ENCODE results near the gene TRIB2.

Gene TRIB2

DNA sequence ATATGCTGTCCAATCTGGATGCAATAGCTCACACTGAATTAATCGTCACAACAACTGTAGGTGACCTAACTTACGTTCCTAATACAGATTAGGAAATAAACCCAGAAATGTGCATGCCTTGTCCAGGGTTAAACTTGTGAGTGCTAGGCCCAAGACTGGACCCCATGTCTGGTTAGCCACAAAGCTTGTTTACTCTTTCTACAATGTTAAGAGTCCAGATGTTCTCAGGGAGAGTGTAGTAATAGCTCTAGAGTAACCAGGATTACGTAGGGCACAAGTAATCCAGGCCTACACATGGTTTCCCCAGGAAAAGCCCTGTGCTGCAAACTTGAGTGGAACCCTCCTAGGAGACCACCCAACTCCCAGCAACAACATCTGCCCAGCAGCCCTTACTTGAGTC lies 26.2 kb downstream of the TRIB2 start:
- no peak for DNase-seq (ENCODE audit: low read depth in 2 of 2)

GRCh38 chr2:12750166-12750905 lies 33.6 kb downstream of the TRIB2 start:
- no peak for DNase-seq (ENCODE audit: low read depth in 2 of 2)

- no peak for DNase-seq (ENCODE audit: low read depth in 2 of 2)
Observed at GRCh38 chr2:12754643-12755042, 37.9 kb downstream of the TRIB2 start.

DNA sequence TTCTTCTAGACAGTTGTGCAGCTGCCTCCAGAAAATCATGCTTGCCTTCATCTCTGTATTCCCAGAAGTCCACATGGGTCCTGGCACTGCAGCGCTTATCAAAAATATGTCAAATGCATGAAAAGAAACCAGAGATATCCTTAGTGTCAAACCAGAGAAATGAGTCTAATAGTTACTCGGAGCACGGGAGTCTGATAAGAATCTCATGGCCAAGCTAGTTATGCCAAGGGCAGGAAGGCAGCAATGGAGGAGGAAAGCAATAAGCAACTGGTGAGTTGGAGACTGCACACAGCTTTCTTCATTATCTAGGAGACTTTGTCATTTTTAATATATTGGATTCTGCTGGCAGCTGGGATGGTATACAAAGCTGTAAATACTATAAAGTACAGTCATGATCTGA lies 38.6 kb downstream of the TRIB2 start:
- no peak for DNase-seq (ENCODE audit: low read depth in 2 of 2)

- DNase-seq (ENCODE audit: low read depth in 2 of 2), result peak; percentile 96
Observed at GRCh38 chr2:12759248-12759647, 42.5 kb downstream of the TRIB2 start.

GRCh38 chr2:12761104-12761503 lies 44.4 kb downstream of the TRIB2 start:
- no peak for DNase-seq (ENCODE audit: low read depth in 2 of 2)

DNA sequence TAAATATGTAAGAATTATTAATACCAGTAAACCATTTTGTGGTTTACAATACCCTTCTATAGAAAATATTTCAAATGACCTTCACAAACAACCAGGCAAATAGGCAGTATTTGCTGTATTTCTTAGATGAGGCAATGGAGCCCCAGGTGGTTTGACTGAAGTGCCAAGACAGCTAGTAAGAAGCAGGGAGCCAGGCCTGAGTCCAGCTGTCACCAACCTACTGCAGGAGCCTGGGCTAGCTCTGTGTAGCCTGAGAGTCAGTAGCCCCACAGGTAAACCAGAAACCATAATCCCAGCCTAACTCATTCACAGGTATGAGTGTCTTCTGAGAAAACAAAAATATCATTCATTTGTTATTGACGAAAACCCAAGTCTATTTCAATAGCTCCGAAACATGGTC lies 45.6 kb downstream of the TRIB2 start:
- no peak for DNase-seq (ENCODE audit: low read depth in 2 of 2)

- DNase-seq (ENCODE audit: low read depth in 2 of 2), result no peak
Observed at GRCh38 chr2:12762976-12763375, 46.2 kb downstream of the TRIB2 start.

- no peak for DNase-seq (ENCODE audit: low read depth in 2 of 2)
Observed at GRCh38 chr2:12763486-12763885, 46.8 kb downstream of the TRIB2 start.

GRCh38 chr2:12764075-12764730 lies 47.5 kb downstream of the TRIB2 start:
- no peak for DNase-seq (ENCODE audit: low read depth in 2 of 2)

GRCh38 chr2:12764849-12765605 lies 48.3 kb downstream of the TRIB2 start:
- DNase-seq (ENCODE audit: low read depth in 2 of 2), result no peak

DNA sequence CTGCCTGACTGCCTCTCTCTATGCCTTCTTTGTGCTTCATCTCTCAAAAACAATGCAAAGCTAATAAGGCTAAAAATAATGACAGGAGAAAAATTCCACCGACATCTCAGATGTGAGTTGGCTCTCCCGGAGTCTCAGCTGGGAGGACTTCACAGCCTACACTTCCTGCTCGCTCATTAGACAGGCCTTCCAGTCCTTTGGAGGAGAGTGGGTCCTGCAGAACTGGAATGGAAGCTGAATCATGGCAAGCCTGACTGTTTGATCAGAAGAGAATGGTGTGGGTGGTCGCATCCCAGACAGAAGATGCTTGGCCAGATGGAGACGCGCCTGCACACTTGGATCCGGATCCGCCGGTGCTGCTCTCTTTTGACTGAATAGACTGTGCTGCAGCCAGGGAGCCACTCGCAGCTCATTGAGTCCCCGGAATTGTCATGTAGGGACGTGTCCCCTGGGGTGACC lies 49.7 kb downstream of the TRIB2 start:
- no peak for DNase-seq (ENCODE audit: low read depth in 2 of 2)

GRCh38 chr2:12767541-12767940 lies 50.8 kb downstream of the TRIB2 start:
- DNase-seq (ENCODE audit: low read depth in 2 of 2), result no peak

DNA sequence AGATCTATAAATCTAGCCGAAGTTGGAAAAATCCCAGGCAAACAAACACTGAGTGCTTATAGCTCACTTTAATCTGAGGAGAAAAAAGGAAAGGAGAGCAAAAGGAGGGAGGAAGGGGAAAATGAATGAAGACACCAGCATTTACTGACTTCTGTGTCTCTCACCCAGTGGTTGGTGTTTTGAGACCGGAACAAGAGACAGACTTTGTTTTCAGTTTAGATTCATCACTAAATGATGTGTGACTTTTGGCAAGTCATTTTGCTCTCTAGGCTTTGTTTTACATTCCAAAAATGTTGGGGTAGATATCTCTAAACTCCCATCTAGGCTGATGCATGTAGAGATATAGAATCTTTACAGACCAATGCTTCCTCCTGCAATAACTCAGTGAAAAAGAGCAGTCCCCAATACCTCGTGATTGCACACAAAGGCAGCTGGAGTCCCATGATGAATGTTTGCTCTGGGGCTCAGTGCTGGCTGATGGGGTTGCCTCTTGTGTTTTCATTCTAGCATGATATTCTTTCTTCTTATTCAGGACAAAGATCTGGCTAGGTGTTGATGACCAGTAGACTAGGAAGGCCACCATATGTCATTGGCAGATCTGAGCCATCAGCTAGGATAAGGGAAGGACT lies 51.4 kb downstream of the TRIB2 start:
- DNase-seq (ENCODE audit: low read depth in 2 of 2), result no peak

DNA sequence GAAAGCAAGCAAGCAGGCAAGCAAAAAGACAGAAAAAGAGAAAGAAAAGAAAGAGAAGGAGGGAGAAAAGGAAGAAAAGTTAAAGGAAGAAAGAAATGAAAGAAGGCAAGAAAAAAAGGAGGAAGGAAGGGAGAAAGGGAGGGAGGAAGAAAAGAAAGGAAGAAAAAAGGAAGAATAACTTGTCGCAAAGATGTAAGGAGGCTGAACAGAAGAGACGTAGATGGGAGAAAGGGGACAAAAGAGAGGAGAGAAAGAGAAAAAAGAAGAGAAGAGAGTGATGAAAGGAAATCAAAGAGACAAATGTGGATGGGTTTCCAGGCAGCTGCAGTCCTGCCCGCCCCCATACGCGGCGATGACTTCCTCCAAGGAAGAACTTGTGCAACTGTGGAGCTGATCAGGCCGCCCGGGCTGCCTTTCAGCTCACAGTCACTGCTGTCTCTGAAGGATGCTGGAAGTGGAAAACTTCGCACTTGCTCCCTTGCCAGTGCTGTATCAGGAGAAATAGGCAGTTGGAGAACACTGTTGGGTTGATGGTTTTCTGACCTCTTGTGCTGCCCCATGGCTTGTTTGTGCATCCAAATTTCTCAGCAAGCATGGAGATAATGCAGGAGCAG lies 52.9 kb downstream of the TRIB2 start:
- DNase-seq (ENCODE audit: low read depth in 2 of 2), result no peak

DNA sequence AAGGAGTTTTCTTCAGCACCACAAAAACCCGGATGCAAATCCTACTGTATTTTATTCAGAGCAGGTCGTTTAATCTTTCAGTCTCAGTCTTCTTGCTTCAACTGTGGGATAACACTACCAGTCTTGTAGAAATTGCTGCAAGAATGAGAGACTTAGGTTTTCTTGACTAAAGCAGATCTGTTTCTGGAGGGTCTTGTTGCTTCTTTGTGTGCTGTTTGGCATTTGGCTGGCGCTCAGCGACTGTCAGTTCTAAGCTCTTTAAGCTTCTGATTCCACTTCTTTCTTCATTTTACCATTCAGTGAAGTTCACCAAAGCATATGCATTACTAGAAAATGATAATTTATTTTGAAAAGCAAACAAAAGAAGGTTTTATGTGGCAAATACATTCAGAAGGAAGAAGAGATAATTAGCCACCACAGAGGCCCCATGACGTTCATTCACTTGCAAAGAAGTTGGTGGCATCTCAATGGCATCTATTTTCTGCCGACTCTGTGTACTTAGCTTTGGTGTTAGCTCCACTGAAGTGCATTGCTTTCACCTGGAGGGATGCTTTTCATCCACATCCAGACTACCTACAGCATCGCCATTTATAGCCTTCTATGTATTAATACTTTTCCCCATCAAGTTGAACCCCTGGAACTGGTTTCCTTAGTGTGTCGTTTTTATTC lies 53.7 kb downstream of the TRIB2 start:
- DNase-seq (ENCODE audit: low read depth in 2 of 2), result no peak

- DNase-seq (ENCODE audit: low read depth in 2 of 2), result no peak
Observed at GRCh38 chr2:12771154-12771553, 54.4 kb downstream of the TRIB2 start.

DNA sequence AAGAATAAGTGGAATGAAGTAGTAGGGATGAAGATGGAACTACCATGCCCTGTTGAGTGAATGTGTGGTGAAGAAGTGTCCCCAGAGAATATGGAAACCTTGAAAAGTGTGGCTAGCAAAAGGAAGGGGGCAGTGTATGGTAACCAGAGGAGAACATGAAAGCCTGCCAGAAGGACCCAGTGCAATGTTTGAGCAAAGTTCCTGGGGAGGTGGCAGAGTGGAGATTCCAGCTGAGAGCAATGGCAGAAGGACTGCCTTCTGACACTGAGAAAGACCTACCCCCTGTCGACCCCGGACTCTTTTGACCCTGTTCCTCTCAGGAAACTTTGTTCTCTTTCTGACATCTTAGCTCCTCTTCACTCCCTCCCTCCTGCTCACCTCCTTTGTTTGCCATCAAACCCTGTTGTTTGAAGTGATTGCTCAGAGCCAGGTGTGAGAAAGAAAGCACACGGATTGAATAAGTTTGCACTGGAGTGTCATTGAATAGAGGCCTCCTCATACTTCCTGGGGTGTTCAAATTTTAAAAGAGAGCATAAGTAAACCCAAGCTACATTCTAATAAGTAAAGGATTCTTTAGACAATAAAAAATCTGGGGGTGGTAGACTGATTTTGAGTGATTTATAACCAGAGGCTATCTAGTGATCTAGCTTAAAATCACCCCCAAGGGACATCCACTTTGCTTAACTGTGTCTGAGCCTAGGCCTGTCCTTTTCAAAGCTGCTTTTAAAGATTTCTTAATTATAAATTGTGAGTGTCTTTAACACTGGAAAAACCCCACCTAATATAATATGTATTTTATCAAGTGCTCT lies 57.1 kb downstream of the TRIB2 start:
- DNase-seq (ENCODE audit: low read depth in 2 of 2), result no peak

DNA sequence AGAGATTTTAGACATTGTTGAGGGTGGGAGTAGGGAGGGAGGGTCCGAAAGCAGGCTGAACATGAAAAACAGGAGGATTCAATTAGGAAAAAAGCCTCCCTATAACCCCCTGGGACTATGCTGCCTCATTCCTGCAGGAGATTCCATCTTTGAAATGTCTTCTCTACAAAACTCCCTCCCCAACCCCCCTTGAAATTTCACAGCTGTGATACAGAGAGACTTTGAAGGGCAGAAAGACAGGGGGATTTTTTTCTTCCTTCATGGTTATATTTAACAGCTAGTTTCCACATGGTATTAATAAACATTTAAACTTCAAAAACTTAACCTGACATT lies 57.6 kb downstream of the TRIB2 start:
- DNase-seq (ENCODE audit: low read depth in 2 of 2), result peak; percentile 87 to 88

- DNase-seq (ENCODE audit: low read depth in 2 of 2), result no peak
Observed at GRCh38 chr2:12776521-12776961, 59.8 kb downstream of the TRIB2 start.

Data from fibroblast of skin of left quadriceps (primary cell).